Tongue (tissue), 2 donors: ENCODE measurements around the gene BCAP29. TPM values are rescaled to one million over a fixed set of nuclear protein-coding genes. Genes with fewer than 3 reads are reported as not detected.
"Not testable (repeated sequence)": the region's sequence is repeated elsewhere in the genome, so short reads cannot be mapped to it uniquely, and the experiment has no call there.

ENCODE experiments used
- DNase-seq: peaks from one replicate; pipeline ENCODE4 v3.0.0-alpha.2; 2015
- total RNA-seq: library from RNA; depleted of rRNA; stranded (reverse); fragments of >200 nt; gene quantifications from one replicate; pipeline ENCODE4 v1.2.3, GENCODE V29; 2014

Gene BCAP29
- total RNA-seq, 1 donor from 2014 or later = 87.8 TPM

DNA sequence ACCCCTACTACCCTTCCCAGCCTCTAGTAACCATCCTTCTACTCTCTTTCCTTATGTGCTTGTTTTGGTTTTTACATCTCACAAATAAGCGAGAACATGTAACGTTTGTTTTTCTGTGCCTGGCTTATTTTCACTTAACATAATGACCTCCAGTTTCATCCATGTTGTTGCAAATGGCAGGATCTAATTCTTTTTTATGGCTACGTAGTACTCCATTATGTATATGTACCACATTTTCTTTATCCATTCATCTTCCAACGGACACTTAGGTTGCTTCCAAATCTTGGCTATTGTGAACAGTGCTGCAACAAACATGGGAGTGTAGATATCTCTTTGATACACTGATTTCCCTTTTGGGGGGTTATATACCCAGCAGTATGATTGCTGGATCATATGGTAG, 47.0 kb downstream of the BCAP29 start:
- DNase-seq = no peak

DNA sequence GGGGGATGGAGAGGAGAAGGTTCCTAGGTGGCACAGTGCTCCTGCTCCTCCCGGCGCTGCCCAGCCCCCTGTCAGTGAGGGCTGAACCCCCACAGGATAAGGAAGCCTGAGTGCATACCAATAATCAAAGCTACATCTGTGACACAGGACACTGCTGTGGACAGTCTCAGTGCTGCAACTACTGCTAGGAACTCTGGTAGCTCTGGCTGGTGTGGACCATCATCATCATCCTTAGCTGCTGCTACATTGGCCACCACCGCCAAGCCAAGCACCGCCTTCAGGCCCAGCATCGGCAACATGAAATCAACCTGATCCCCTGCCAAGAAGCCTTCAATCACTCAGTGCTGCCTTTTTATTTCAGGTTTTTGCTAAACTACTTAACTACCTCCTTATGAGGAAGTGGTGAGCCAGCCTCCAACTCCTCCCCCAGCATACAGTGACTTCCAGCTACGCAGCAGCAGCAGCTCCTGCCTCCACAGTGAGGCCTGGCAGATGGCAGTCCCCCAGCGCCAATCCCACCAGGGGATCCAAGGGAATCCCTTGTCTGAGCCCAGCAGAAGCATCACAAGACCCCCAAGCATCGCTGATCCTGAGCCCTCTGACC, 48.5 kb downstream of the BCAP29 start:
- no peak for DNase-seq

DNA sequence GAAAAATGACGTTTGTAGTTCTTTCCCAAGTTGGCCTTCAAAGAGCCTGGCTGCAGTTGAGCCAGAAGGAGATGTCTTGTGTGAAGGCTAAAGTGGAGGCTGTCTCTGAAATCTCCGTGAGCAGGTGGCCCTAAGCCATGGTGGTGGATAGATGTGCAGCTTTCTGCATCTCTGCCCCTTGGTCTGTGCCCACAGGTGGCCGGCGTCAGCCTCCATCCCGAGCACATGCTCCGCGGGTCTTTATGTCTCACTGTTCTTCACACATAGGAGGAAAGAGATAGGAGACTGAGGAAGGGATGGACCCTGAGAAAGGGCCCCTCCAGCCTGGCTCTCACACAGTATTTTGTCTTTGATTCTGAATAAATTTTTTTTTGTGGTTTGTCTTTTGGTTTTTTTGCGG, 50.3 kb downstream of the BCAP29 start:
- no peak for DNase-seq

DNA sequence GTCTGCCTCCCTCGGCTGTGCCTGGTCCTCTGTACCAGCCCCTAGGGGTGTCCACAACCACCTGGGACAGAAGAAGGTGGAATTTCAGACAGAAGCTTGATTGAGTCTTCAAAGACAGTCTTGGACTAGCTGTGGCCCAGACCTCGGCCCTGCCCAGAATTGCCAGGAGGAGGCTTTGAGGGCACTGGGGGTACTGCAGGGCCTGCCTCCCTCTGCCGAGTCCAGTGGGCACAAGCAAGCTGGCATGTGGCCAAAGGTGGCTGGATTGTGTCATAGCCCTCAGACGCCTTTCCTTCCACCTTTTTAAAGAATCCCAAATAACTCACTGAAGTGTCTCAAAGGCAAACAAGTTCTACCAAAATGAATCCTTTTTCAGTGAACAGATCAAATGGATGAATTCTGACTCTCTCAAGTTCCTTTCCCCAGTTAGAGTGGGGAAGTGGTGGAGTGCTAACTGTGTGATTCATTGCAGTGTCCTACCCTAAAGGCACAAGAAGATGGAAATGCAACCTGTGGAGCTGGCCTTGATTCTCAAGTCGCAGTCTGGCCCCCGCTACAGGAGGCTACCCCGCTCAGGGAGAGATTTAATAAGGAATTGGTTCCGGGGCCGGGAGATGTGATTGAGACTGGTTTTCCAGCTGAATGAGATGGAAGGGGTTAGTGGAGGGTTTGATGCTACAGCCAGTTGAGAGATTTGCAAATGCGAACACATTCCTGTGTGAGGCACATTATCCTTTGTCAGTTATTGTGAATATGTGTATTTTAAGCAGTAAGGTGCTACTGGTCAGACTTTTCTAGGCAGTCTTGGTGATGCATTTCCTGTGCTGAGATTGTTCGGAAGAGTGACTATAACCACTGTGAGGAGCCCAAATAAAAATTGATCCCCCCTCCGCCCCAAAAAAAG, 51.8 kb downstream of the BCAP29 start:
- no peak for DNase-seq

DNA sequence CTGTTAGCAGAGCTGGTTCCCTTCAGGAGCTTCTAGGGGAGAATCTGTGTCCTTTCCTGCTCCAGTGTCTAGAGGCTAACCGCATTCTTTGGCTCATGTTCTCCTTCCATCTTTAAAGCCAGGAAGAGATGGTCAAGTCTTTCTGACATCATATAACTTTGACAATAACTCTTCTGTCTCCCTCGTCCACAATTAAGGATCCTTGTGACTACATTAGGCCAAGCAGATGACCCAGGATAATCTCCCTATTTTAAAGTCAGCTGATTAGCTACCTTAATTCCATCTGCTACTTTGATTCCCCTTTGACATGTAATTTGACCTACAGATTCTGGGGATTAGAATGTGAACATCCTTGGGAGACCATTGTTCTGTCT, 52.4 kb downstream of the BCAP29 start:
- no peak for DNase-seq

DNA sequence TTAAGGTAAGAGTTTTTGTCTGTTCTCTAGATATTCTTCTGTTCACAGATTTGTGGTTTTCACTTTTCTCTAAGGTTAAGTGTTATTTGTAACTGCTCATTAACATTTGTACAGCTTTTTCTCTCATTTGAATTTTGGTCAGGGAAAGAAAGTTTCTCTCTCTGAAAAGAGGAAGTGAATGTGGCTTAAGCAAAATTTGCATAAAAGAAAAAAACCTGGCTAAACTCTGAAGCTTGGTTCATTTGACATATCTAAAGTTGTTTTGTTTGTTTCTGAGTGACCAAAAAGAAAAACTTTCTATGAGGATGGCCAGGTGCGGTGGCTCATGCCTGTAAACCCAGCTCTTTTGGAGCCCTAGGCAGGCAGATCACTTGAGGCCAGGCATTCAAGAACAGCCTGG, 58.5 kb downstream of the BCAP29 start:
- DNase-seq = no peak

DNA sequence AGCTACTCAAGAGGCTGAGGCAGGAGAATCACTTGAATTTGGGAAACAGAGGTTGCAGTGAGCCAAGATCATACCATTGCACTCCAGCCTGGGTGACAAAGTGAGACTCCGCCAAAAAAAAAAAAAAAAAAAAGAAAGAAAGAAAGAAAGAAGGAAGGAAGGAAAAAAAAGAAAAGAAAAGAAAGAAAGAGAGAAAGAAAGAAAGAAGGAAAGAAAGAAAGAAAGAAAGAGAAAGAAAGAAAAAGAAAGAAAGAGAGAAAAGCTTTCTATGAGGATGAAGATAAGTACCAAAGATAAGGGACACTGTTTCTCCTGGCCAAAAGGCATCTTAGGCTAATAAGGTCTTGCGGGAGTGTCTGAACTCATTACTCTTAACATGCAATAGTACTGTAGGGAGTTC, 59.0 kb downstream of the BCAP29 start:
- DNase-seq = not testable (repeated sequence)

DNA sequence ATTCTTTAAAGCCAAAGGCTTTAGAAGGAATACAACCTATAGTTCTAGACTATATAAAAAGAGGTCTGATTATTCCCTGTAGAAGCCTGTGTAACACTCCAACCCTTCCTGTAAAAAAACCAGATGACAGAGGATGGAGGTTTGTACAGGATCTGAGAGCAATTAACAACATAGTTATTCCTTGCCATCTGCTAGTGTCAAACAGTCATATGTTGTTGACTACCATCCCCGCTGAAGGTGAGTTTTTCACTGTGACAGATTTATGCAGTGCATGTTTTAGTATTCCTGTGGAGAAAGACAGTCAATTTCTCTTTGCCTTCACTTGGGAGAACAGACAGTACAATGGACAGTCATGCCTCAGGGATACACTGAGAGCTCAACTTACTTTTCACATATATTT, 61.6 kb downstream of the BCAP29 start:
- DNase-seq = no peak

DNA sequence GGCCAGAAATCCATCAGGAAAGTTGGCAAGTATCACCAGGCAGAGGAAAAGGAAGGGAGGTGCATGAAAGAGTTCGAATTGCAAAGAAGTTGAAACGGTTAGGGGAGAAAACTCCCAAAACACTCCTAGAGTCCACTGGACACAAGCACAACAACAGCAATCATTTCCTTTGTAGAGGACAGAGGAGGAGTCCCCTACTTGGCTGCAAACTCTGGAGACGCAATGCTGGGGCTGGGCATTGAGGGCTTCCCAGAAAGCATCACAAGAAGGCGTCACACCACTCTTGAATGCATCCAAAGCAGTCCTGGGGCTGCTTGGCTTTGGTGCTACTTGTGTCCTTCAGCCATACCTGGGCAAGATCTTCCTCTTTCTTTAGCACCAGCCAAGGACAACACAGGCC, 62.5 kb downstream of the BCAP29 start:
- DNase-seq = no peak

DNA sequence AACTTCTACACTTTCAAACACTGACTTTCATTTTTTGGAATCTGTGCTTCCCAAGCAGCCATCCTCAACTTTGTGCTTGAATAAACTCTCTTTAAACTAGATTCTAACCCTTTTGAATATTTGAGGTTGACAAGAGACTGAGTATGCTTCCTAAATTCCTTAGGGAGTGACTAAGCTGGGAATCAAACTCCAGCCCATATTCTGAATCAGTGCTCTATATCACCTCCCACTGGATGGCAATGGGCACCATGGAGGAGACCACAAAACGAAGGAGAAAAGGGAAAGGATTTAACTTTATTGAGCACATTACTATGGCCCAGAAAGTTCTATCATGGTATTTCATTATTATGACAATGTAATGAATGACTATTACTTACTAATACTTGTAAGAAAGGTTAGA, 63.4 kb downstream of the BCAP29 start:
- DNase-seq = no peak

DNA sequence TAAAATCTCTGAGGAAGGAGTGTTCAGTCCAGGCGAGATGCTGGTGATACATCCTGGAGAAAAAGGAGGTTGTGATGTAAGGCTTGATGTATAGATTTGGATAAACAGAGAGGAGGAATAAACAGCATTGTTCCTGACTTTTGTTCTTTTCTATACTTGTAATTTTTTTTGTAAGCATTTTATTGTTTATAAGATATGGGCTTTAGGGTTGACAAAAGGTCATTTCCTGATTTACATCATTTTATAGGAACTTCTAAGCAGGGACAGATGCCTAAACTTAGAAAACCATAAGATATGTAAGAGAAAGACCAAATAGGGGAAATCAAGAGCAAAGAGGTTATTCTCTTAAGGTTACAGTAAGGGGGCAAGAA, 63.9 kb downstream of the BCAP29 start:
- no peak for DNase-seq

DNA sequence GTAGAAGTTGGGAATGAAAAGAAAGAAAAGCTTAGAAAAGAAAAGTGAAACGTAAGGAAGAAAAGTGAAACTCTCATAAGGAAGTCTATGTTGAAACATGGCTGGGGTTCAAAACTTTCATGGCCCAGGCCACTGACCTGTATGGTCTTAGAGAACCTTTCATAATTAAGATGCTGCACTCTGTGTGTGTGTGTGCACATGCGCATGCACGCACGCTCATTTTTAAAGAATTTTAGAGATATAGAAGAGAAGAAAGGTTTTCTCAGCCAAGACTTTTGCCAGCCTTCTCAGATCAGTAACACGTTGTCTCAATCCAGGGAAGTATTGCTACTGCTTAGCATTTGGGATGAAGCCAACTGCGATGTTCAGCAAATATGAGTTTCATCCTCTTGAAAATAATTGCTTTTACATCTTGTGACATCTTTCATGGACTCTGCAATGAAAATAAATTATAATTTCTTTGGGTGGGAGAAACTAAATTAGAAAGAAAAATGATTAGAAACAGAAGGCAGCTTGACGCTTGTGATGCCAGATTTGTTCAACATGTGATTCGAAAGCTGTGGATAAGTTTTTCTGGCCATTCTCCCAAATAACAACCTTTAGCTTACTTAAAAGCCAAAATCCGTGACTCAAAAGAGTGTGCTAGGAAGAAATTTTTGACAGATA, 64.4 kb downstream of the BCAP29 start:
- peak; percentile 56 for DNase-seq

DNA sequence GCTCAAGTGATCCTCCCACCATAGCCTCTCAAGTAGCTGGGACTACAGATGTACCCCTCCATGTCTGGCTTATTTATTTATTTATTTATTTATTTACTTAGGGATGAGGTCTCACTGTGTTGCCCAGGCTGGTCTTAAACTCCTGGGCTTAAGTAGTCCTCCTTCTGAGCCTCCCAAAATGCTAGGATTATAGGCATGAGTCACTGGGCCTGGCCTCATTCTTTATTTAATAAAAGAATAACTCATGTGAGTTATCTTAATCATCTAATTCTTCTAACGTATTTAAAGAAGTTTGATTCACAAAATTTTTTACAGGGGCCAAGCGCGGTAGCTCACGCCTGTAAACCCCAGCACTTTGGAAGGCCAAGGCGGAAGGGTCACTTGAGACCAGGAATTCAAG, 72.6 kb downstream of the BCAP29 start:
- DNase-seq = no peak

DNA sequence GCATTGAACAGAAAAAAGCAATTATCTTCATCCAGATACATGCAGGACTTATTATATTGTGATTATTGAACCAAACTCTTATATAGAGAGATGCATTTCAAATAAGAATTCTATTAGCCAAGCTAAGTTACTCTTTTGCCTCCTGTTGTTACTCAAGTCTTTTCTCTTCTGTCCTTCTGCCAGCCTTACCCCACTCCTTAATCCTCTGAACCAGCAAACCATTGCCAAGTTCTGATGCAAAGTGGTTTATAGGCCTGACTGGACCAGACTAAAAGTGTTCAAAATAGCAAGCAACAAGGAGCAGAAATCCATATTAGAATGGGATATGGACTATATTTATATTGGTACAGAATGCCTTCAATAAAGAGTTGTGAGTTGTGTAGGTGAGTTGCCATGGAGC, 78.4 kb downstream of the BCAP29 start:
- DNase-seq = no peak

DNA sequence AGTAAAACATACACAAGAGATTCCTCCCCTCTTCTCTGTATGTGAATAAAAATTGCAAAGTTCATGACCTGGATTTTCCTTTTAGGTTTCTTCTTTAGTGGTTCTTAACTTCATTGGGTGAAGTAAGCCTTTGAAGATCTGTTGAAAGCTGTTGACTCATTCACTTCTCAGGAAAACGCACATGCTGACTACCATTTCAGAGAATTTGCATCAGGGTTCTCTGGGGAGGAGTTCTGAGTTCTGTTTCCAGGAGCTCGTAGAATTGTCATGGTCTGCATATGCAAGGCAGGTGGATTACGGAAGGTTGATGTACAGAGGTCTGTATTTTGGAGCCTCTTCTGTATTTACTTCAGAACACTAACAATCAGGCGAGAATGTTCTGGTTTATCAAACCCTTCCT, 79.6 kb downstream of the BCAP29 start:
- no peak for DNase-seq

DNA sequence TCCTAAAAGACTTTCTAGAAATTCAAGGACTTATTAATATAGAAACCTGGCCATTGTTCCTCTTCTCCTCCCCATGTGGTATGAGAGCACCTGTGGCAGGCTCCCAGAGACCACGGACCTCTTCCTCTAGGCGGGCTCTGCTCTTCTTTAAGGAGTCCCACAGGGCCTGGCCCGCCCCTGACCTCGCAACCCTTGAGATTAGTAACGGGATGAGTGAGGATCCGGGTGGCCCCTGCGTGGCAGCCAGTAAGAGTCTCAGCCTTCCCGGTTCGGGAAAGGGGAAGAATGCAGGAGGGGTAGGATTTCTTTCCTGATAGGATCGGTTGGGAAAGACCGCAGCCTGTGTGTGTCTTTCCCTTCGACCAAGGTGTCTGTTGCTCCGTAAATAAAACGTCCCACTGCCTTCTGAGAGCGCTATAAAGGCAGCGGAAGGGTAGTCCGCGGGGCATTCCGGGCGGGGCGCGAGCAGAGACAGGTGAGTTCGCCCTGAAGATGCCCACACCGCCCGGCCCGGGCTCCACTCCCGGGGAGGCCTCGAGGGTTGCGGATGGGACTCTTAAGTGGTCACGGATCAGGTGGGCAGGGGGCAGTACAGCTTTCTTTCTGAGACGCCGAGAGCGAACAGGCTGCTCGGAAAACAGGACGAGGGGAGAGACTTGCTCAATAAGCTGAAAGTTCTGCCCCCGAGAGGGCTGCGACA, 80.5 kb downstream of the BCAP29 start, which contains the start of gene SLC26A4:
SLC26A4 (plus strand) TSS at position 448 of the 700 bp plus-strand sequence. CDS start 814 bp downstream, outside the sequence.
- no peak for DNase-seq

DNA sequence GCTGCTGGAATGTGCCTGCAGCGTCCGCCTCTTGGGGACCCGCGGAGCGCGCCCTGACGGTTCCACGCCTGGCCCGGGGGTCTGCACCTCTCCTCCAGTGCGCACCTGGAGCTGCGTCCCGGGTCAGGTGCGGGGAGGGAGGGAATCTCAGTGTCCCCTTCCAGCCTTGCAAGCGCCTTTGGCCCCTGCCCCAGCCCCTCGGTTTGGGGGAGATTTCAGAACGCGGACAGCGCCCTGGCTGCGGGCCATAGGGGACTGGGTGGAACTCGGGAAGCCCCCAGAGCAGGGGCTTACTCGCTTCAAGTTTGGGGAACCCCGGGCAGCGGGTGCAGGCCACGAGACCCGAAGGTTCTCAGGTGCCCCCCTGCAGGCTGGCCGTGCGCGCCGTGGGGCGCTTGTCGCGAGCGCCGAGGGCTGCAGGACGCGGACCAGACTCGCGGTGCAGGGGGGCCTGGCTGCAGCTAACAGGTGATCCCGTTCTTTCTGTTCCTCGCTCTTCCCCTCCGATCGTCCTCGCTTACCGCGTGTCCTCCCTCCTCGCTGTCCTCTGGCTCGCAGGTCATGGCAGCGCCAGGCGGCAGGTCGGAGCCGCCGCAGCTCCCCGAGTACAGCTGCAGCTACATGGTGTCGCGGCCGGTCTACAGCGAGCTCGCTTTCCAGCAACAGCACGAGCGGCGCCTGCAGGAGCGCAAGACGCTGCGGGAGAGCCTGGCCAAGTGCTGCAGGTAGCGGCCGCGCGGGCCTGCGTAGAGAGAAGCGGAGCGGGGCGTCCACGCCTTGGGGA, 81.2 kb downstream of the BCAP29 start:
- peak; percentile 64 for DNase-seq

DNA sequence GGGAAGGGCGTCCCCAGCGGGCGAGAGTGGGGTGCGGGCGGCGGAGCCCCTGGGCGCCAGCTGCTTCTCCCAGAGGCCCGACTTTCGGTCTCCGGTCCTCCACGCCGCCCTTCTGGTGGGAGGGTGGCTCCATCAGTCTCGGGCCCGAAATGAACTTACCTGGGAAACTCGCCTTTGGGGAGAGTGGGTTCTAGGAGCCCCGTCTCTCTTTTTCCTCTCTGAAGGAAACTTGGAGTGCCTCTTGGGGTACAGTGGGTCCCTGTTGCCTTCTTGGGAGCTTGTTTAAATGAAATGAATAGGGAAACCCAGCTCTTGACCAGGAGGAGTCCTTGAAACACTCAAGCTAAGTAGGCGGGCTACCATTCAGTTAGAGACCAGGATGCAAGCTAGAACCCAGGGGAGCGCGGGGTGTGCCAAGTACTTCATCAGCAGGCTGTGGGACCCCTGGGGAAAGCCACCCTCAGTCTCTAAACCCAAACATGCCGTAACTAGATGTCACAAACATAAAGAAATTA, 81.9 kb downstream of the BCAP29 start:
- DNase-seq = no peak

DNA sequence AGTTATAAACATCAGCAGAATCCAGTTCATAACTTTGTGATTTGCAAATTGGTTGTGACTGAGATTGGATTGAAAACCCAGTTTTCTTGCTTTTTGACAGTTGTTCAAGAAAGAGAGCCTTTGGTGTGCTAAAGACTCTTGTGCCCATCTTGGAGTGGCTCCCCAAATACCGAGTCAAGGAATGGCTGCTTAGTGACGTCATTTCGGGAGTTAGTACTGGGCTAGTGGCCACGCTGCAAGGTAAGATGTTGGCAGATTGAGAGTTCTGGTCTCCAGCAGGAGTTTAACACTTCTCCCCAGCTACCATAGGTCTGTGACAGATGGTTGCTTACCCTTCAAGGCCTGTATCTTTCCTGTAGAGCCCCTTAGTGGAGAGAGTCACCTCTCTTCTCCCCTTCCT, 83.2 kb downstream of the BCAP29 start:
- DNase-seq = no peak

DNA sequence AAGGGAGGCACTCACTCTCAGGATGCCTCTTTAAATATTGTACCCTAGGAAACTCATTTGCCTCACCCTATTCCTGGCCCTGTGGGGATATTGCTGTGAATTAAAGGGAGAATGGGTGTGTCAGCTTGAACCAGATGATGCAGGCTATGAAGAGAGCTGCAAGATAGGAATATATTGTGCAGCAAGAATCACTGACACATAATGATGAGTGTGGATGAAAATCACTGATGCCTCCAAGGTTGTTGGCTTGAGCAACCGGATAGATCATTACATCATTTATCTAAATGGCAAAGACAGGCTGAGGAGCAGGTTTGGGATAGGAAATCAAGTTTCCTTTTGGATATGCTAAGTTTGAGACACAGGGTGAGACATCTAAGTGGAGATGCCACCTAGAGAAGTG, 86.7 kb downstream of the BCAP29 start:
- DNase-seq = no peak

DNA sequence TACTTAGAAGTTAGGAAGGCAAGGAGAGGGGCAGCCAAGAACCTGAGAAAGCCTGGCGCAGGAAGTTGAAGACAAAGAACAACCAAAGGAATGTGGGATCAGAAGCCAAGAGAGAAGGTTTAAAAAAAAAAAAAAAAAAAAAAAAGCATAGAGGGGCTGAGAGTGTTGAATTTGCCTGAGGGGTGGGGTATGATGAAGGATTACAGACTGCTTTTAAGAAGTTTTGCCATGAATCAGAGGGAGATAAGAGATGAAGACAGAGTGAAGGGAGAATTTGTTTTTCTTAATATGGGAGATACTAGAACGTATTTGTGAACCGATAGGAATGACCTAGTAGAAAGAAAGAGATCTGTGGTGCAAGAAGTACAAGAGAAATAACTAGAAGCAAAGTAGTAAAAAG, 87.3 kb downstream of the BCAP29 start:
- no peak for DNase-seq

DNA sequence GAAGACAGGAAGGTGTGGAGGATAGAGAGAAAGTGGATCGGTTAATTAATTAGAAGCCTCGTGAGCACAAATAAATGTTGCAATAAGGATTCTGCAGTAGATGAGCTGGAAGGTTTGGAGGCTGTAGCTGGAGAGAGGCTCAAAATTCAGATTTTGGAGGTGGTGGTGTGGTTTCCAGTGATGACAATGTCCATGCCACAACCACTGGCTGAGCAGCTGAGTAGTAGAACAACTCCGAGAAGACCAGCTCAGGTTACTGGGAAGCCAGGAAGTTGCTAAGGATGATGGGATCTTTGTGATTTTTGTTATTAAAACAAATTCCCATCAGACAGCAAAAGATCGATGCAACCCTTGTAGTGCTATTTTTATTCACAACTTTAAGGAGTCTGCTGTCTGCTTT, 88.2 kb downstream of the BCAP29 start:
- DNase-seq = no peak
